ENCODE results near the gene WDR75.

The WDR75 gene

GRCh38 chr2:189511210-189511959 lies 70.1 kb downstream of the WDR75 start:
- ChIA-PET POLR2A (ENCODE audit: low non-redundant PET) (no interaction called here), CTCF (interaction anchor here (0.7 kb wide), 1 partner anchor 11 kb away, joined by 3 read pairs; no protein-coding TSS in a partner anchor)
- DNase-seq (ENCODE audit: low spot score): no peak
- no peak for TF ChIP-seq CTCF (conservative IDR thresholded peaks at IDR 0.05; ENCODE audit: low read depth)
- H3K27ac ChIP-seq: no peak overlapping the region

- ChIA-PET POLR2A (ENCODE audit: low non-redundant PET) (no interaction called here), CTCF (interaction anchor here (0.7 kb wide), 1 partner anchor 12 kb away, joined by 3 read pairs; no protein-coding TSS in a partner anchor)
- no peak for TF ChIP-seq CTCF (conservative IDR thresholded peaks at IDR 0.05; ENCODE audit: low read depth)
- DNase-seq (ENCODE audit: low spot score): no peak
- H3K27ac ChIP-seq: no peak overlapping the region
Measured at GRCh38 chr2:189511960-189512319, 70.7 kb downstream of the WDR75 start.

- ChIA-PET POLR2A (ENCODE audit: low non-redundant PET) (no interaction called here), CTCF (no interaction called here)
- DNase-seq (ENCODE audit: low spot score): no peak
- TF ChIP-seq CTCF (conservative IDR thresholded peaks at IDR 0.05; ENCODE audit: low read depth): no peak
- no peak overlapping the region for H3K27ac ChIP-seq
Measured at GRCh38 chr2:189512879-189513278, 71.6 kb downstream of the WDR75 start.

- CTCF ChIA-PET: no interaction called here
- no peak for TF ChIP-seq CTCF (conservative IDR thresholded peaks at IDR 0.05; ENCODE audit: low read depth)
- POLR2A ChIA-PET (ENCODE audit: low non-redundant PET): no interaction called here
- no peak for DNase-seq (ENCODE audit: low spot score)
- no peak overlapping the region for H3K27ac ChIP-seq
Measured at GRCh38 chr2:189514104-189514503, 72.8 kb downstream of the WDR75 start.

GRCh38 chr2:189515264-189515663 lies 74.0 kb downstream of the WDR75 start:
- DNase-seq (ENCODE audit: low spot score): no peak
- POLR2A ChIA-PET (ENCODE audit: low non-redundant PET): no interaction called here
- H3K27ac ChIP-seq: no peak overlapping the region
- no peak for TF ChIP-seq CTCF (conservative IDR thresholded peaks at IDR 0.05; ENCODE audit: low read depth)
- CTCF ChIA-PET: no interaction called here

- DNase-seq (ENCODE audit: low spot score): no peak
- POLR2A ChIA-PET (ENCODE audit: low non-redundant PET): no interaction called here
- CTCF ChIA-PET: interaction anchor here (0.7 kb wide), 1 partner anchor 39 kb away, joined by 4 read pairs; no protein-coding TSS in a partner anchor
- no peak overlapping the region for H3K27ac ChIP-seq
- no peak for TF ChIP-seq CTCF (conservative IDR thresholded peaks at IDR 0.05; ENCODE audit: low read depth)
Measured at GRCh38 chr2:189516546-189516945, 75.3 kb downstream of the WDR75 start.

All from RWPE1 (cell line).